MCF 10A (cell line): ENCODE measurements around the gene INPP5D. TPM values are rescaled to one million over a fixed set of nuclear protein-coding genes. Genes with fewer than 3 reads are reported as not detected.

Experiments
- BruUV-seq: library from RNA; stranded (reverse); fragments of 400-500 nt; replicated peaks from 2 replicates; lab custom pipeline; 2021; lab: Mats Ljungman, UMichigan
- CTCF ChIA-PET: fragments of 300-600 bp; sonication (Branson Sonifier 250); formaldehyde crosslinking; extraction: SDS; loops from one replicate; lab custom pipeline; 2021; ENCODE audit warnings: antibody characterized with exemption, inconsistent platforms; lab: Yijun Ruan, JAX
- POLR2A ChIA-PET: fragments of 300-600, 350-650 bp; sonication (Branson Sonifier 250); formaldehyde crosslinking; extraction: SDS; loops from one replicate; lab custom pipeline; 2020; ENCODE audit warnings: antibody characterized with exemption, inconsistent platforms; lab: Yijun Ruan, JAX
- DNase-seq: peaks from one replicate; pipeline ENCODE4 v3.0.0-alpha.2; 2018; ENCODE audit not compliant: unreplicated experiment
- H3K27ac Mint-ChIP-seq: one replicate; pipeline ENCODE4 v1.8.0; 2022; ENCODE audit warnings: mild to moderate bottlenecking, low read depth, mixed read lengths; ENCODE audit not compliant: unreplicated experiment
- H3K27me3 Mint-ChIP-seq: one replicate; pipeline ENCODE4 v1.8.0; 2022; ENCODE audit warnings: mixed read lengths; ENCODE audit not compliant: insufficient read depth, unreplicated experiment
- H3K36me3 Mint-ChIP-seq: one replicate; pipeline ENCODE4 v1.8.0; 2022; ENCODE audit warnings: mild to moderate bottlenecking, moderate library complexity, mixed read lengths; ENCODE audit not compliant: insufficient read depth, unreplicated experiment
- H3K4me1 Mint-ChIP-seq: one replicate; pipeline ENCODE4 v1.8.0; 2022; ENCODE audit warnings: mixed read lengths; ENCODE audit not compliant: insufficient read depth, unreplicated experiment
- H3K4me3 Mint-ChIP-seq: one replicate; pipeline ENCODE4 v1.8.0; 2022; ENCODE audit warnings: mild to moderate bottlenecking, moderate library complexity, mixed read lengths; ENCODE audit not compliant: unreplicated experiment
- H3K9me3 Mint-ChIP-seq: one replicate; pipeline ENCODE4 v1.8.0; 2022; ENCODE audit warnings: mixed read lengths; ENCODE audit not compliant: unreplicated experiment
- CTCF ChIP-seq: fragments of 200-600 bp; IDR thresholded peaks from one replicate; pipeline ENCODE4 v1.8.0; 2022; ENCODE audit warnings: antibody characterized with exemption, mild to moderate bottlenecking; ENCODE audit not compliant: unreplicated experiment
- intact Hi-C: fragments of 100-400 bp; cut with micrococcal nuclease; formaldehyde crosslinking; loops from 2 replicates; pipeline ENCODE4 v1.14.1; 2022
- total RNA-seq: library from RNA; stranded (reverse); gene quantifications from 2 replicates; pipeline ENCODE4 v1.2.3, GENCODE V29; 2022

The INPP5D gene
- total RNA-seq, 1 experiment from 2014 or later = 64.9 TPM

DNA sequence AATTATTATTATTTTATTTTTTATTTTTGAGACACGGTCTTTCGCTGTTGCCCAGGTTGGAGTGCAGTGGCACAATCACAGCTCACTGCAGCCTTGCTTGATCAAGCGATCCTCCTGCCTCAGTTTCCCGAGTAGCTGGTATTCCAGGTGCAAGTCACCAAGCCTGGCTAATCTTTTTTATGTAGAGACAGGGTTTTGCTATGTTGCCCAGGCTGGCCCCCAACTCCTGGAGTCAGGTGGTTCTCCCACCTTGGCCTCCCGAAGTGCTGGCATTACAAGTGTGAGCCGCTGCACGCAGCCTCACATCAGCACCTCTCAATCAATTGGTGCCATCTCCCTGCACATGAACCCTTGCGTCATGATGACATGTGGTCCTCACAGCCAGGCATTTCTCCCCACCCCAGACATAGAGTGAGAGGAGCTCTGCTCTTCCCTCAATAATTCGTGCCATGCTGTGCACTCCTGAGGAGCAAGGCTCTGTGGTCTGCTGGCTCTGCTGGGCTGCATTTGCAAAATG, 5.9 kb downstream of the INPP5D start:
- CTCF ChIA-PET = no interaction called here
- no TSS peak for BruUV-seq
- H3K4me1 Mint-ChIP-seq = peaks cover 8% of the 10 kb centered on the region
- H3K27me3 Mint-ChIP-seq = no peaks in the 10 kb centered on the region
- no peak for DNase-seq
- no peak for TF ChIP-seq CTCF
- H3K27ac Mint-ChIP-seq = no peak overlapping the region
- no peaks in the 10 kb centered on the region for H3K36me3 Mint-ChIP-seq
- intact Hi-C loops = no loop called here
- H3K4me3 Mint-ChIP-seq = no peak overlapping the region
- POLR2A ChIA-PET = interaction anchor here (1.0 to 1.4 kb wide), 3 partner anchors 13 to 77 kb away, joined by 3 to 4 read pairs (median 3); no protein-coding TSS in a partner anchor
- H3K9me3 Mint-ChIP-seq = no peaks in the 10 kb centered on the region

- Mint-ChIP-seq H3K27ac (no peak overlapping the region), H3K9me3 (peaks cover 7% of the 10 kb centered on the region), H3K36me3 (no peaks in the 10 kb centered on the region), H3K4me1 (peaks cover 8% of the 10 kb centered on the region), H3K27me3 (no peaks in the 10 kb centered on the region), H3K4me3 (no peak overlapping the region)
- TF ChIP-seq CTCF = no peak
- CTCF ChIA-PET = no interaction called here
- POLR2A ChIA-PET = no interaction called here
- BruUV-seq = no TSS peak
- intact Hi-C loops = no loop called here
- DNase-seq = no peak
Observed at GRCh38 chr2:233068762-233069418, 8.7 kb downstream of the INPP5D start.

GRCh38 chr2:233072838-233073237, 12.7 kb downstream of the INPP5D start:
- ChIA-PET CTCF (no interaction called here), POLR2A (no interaction called here)
- Mint-ChIP-seq H3K9me3 (peaks cover 7% of the 10 kb centered on the region), H3K27ac (no peak overlapping the region), H3K4me1 (no peaks in the 10 kb centered on the region), H3K36me3 (no peaks in the 10 kb centered on the region), H3K4me3 (no peak overlapping the region), H3K27me3 (no peaks in the 10 kb centered on the region)
- no TSS peak for BruUV-seq
- intact Hi-C loops = no loop called here
- TF ChIP-seq CTCF = no peak
- DNase-seq = no peak

- H3K36me3 Mint-ChIP-seq = no peaks in the 10 kb centered on the region
Observed at GRCh38 chr2:233074106-233074505, 14.0 kb downstream of the INPP5D start.

More at GRCh38 chr2:233074106-233074505, 14.0 kb downstream of the INPP5D start:
- Mint-ChIP-seq H3K4me1 (no peaks in the 10 kb centered on the region), H3K27me3 (no peaks in the 10 kb centered on the region), H3K27ac (no peak overlapping the region), H3K4me3 (no peak overlapping the region), H3K9me3 (peaks cover 7% of the 10 kb centered on the region)
- intact Hi-C loops = no loop called here
- TF ChIP-seq CTCF = no peak
- BruUV-seq = no TSS peak
- POLR2A ChIA-PET = no interaction called here
- CTCF ChIA-PET = no interaction called here
- no peak for DNase-seq
